ENCODE results near the gene RO60. TPM values are rescaled to one million over a fixed set of nuclear protein-coding genes. Genes with fewer than 3 reads are reported as not detected.
A peak's percentile ranks its signal among the peaks of the same experiment; 100 is the strongest.

RO60 gene
- polyA plus RNA-seq, 1 of the 3 experiments (the other 2 are of a cell fraction), result 6.4 TPM

- TF ChIP-seq MAX (IDR thresholded peaks at IDR 0.05; ENCODE audit: low read depth) (peak; percentile 90), NRF1 (IDR thresholded peaks at IDR 0.05; ENCODE audit: low read depth, low read length) (no peak), RCOR1 (IDR thresholded peaks at IDR 0.05; ENCODE audit: low read length) (peak; percentile 51), NFIC (IDR thresholded peaks at IDR 0.05; ENCODE audit: borderline replicate concordance) (no peak), JUND (IDR thresholded peaks at IDR 0.05) (no peak), MXI1 (IDR thresholded peaks at IDR 0.05; ENCODE audit: low read depth, low read length) (peak; percentile 95), SIN3A (IDR thresholded peaks at IDR 0.05; ENCODE audit: borderline replicate concordance, low read depth, low read length) (peak; percentile 99), EP300 (IDR thresholded peaks at IDR 0.05; ENCODE audit: borderline replicate concordance in 1 of 2, low read depth in 1 of 2, low read length in 1 of 2) (peak; percentile 14 to 18; a peak in 3 of 4 replicates), GABPA (IDR thresholded peaks at IDR 0.05; ENCODE audit: low read depth) (peak; percentile 80)
- TF ChIP-seq, protein P1, sequence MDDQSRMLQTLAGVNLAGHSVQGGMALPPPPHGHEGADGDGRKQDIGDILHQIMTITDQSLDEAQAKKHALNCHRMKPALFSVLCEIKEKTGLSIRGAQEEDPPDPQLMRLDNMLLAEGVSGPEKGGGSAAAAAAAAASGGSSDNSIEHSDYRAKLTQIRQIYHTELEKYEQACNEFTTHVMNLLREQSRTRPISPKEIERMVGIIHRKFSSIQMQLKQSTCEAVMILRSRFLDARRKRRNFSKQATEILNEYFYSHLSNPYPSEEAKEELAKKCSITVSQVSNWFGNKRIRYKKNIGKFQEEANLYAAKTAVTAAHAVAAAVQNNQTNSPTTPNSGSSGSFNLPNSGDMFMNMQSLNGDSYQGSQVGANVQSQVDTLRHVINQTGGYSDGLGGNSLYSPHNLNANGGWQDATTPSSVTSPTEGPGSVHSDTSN (IDR thresholded peaks at IDR 0.05), result peak; percentile 73
Observed at GRCh38 chr1:193059282-193060114, at the start of gene RO60, which contains the start of gene UCHL5 (continued).

GRCh38 chr1:193011406-193011805, 48.0 kb upstream of the RO60 start:
- Histone ChIP-seq H3K9ac (no peak overlapping the region), H3K36me3 (replicated peaks in 1 of 2; ENCODE audit: control insufficient read depth in 1 of 2, insufficient read depth in 2 of 2, low read length in 1 of 2) (peaks cover 9 to 22% of the 10 kb centered on the region in 2 experiments), H4K20me1 (ENCODE audit: insufficient read depth) (no peaks in the 10 kb centered on the region), H3F3A (replicated peaks; ENCODE audit: insufficient read depth) (peaks cover 3% of the 10 kb centered on the region), H2AFZ (ENCODE audit: low read depth) (no peak overlapping the region), H3K4me1 (ENCODE audit: control insufficient read depth in 1 of 2, insufficient read depth in 2 of 2, low read depth in 1 of 2, low read length in 1 of 2) (peaks cover 0 to 3% of the 10 kb centered on the region in 2 experiments; a peak in 3 of 4 replicates), H3K9me3 (no peaks in the 10 kb centered on the region), H3K27ac (ENCODE audit: low read depth in 2 of 2, low read length in 1 of 2) (no peak overlapping the region), H3K9me2 (no peaks in the 10 kb centered on the region), H3K27me3 (ENCODE audit: insufficient read depth) (no peaks in the 10 kb centered on the region), H3K79me2 (ENCODE audit: insufficient read depth) (no peaks in the 10 kb centered on the region), H3K4me3 (ENCODE audit: low read depth in 2 of 2, low read length in 1 of 2) (no peak overlapping the region), H3K4me2 (no peak overlapping the region)
- DNase-seq, result no peak
- POLR2A ChIA-PET, result no interaction called here
- TF ChIP-seq, protein P2, sequence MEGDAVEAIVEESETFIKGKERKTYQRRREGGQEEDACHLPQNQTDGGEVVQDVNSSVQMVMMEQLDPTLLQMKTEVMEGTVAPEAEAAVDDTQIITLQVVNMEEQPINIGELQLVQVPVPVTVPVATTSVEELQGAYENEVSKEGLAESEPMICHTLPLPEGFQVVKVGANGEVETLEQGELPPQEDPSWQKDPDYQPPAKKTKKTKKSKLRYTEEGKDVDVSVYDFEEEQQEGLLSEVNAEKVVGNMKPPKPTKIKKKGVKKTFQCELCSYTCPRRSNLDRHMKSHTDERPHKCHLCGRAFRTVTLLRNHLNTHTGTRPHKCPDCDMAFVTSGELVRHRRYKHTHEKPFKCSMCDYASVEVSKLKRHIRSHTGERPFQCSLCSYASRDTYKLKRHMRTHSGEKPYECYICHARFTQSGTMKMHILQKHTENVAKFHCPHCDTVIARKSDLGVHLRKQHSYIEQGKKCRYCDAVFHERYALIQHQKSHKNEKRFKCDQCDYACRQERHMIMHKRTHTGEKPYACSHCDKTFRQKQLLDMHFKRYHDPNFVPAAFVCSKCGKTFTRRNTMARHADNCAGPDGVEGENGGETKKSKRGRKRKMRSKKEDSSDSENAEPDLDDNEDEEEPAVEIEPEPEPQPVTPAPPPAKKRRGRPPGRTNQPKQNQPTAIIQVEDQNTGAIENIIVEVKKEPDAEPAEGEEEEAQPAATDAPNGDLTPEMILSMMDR (IDR thresholded peaks at IDR 0.05), result no peak
- TF ChIP-seq GATA2 (CRISPR knock-in tag; IDR thresholded peaks at IDR 0.05) (no peak), RCOR1 (IDR thresholded peaks at IDR 0.05; ENCODE audit: low read length) (no peak), RFX5 (IDR thresholded peaks at IDR 0.05; ENCODE audit: low read length) (no peak), EP300 (IDR thresholded peaks at IDR 0.05; ENCODE audit: borderline replicate concordance in 1 of 2, low read depth in 1 of 2, low read length in 1 of 2) (no peak), FOSL2 (IDR thresholded peaks at IDR 0.05; ENCODE audit: borderline replicate concordance, low read depth) (no peak), ELF1 (IDR thresholded peaks at IDR 0.05) (no peak), MAX (IDR thresholded peaks at IDR 0.05; ENCODE audit: low read depth) (no peak), MEF2A (IDR thresholded peaks at IDR 0.05; ENCODE audit: borderline replicate concordance, low read depth) (no peak), ZBTB33 (IDR thresholded peaks at IDR 0.05; ENCODE audit: borderline replicate concordance, low read depth) (no peak), TAF1 (IDR thresholded peaks at IDR 0.05; ENCODE audit: borderline replicate concordance, low read depth, low read length) (no peak), EZH2phosphoT487 (IDR thresholded peaks at IDR 0.05; ENCODE audit: borderline replicate concordance, low read depth) (no peak)
- CTCF ChIA-PET, result no interaction called here
- 95% methylated on average over 1 of the region's 1 CpG for WGBS (ENCODE audit: low lambda C conversion rate)
